ENCODE measurements around the gene RNF31.
"Not testable (repeated sequence)": the region's sequence is repeated elsewhere in the genome, so short reads cannot be mapped to it uniquely, and the experiment has no call there.

The RNF31 gene

DNA sequence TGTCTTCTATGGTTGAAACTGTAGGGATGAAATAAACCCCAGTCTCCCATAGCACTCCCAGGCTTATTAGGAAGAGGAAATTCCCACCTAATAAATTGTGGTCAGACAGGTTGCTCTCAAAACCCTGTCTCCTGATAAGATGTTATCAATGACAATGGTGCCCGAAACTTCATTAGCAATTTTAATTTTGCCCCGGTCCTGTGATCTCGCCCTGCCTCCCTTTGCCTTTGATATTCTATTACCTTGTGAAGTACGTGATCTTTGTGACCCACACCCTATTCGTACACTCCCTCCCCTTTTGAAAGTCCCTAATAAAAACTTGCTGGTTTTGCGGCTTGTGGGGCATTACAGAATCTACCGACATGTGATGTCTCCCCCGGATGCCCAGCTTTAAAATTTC lies 55.2 kb downstream of the RNF31 start:
- not testable (repeated sequence) for DNase-seq (ENCODE audit: low read depth in 2 of 2)

DNA sequence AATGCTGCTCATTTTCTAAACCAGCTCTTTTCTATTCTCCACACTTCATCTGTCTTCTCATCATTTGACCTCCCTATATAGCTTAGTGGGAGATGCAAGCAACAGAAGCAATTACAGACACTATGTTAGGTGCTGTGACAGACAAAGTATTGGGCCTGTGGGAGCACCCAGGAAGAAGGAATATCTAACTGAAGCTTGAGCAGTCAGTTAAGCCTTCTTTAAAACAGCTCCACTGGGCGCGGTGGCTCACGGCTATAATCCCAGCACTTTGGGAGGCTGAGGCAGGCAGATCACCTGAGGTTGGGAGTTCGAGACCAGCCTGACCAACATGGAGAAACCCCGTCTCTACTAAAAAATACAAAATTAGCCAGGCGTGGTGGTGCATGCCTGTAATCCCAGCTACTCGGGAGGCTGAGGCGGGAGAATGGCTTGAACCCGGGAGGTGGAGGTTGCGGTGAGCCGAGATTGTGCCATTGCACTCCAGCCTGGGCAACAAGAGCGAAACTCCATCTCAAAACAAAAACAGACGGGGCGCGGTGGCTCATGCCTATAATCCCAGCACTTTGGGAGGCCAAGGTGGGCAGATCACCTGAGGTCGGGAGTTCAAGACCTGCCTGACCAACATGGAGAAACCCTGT lies 56.1 kb downstream of the RNF31 start:
- not testable (repeated sequence) for DNase-seq (ENCODE audit: low read depth in 2 of 2)

DNA sequence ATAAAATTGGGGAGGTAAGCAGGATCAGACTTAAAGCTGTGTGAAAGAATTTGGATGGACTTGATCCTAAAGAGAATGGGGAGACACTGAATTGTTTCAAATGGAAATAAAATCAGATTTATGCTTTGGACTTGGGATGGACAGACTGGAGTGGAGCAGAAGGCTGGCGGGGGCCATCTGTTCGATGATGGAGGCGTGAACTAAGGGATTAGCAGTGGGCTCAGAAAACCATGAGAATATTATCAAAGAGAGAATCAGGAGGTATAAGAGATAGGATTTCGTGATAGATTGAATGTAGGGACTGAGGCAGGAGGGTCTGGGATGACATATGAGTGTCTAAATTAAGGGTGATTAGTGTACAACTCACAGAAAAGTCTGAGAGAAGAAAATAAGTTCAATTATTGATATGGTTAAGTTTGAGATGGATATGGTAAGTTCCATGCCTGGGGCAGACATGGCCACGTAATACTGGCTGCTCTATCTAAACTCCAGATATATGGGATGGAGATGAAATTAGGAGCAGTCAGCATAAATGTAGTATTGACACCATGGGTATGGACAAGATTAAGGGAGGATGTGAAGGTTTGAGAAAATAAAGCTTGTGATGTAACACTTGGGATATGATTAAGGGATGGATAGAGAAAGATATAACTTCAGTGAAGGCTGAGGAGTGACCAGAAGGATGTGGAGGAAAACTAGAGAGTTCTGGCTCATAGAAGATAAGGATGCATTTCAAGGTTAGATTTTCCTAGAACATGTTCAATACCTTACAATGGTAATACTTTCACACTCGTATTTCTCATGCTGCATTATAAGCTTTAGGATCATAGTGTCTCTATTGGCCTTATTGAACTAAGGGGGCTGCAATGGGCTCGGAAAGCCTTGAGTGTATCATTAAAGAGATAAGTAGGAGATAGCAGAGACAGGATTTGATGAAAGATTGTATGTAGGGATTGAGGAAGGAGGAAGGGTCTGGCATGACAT lies 57.2 kb downstream of the RNF31 start:
- no peak for DNase-seq (ENCODE audit: low read depth in 2 of 2)

DNA sequence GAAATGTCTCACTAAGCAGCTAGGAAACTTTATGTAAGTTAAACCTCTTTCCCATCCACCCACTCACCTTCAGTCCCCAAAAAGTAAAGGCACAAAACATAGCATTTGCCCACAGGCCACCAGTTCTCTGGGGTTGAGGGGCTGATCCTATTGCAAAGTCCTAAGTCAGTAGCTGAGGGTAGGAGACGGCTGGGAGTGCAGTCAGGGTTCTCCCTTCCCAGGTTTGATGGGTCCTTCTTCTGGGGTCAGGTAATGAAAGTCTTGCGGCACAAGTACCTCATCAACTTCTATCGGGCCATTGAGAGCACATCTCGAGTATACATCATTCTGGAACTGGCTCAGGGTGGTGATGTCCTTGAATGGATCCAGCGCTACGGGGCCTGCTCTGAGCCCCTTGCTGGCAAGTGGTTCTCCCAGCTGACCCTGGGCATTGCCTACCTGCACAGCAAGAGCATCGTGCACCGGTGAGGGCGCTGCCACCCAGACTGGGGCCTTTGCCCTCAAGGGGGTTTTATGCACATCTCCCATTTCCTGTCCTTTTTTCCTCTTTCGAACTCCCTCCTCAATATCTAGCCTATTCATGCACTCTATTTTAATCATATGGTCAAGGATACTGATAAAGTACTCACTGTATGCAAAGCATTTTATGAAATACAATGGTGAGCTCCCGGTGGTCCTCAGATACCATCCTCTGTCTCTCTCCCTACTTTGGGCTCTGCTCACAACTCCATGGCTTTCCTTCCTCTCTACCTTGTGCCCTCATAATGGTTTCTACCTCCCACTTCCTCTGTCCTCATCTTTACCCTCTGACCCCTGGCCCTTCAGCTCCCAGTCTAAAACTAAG lies 59.2 kb downstream of the RNF31 start:
- DNase-seq (ENCODE audit: low read depth in 2 of 2): no peak

DNA sequence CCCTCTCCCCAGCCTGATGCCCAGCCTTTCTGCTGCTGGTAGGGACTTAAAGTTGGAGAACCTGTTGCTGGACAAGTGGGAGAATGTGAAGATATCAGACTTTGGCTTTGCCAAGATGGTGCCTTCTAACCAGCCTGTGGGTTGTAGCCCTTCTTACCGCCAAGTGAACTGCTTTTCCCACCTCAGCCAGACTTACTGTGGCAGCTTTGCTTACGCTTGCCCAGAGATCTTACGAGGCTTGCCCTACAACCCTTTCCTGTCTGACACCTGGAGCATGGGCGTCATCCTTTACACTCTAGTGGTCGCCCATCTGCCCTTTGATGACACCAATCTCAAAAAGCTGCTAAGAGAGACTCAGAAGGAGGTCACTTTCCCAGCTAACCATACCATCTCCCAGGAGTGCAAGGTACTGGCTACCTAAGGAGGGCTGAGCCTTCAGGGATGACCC lies 59.8 kb downstream of the RNF31 start:
- no peak for DNase-seq (ENCODE audit: low read depth in 2 of 2)

DNA sequence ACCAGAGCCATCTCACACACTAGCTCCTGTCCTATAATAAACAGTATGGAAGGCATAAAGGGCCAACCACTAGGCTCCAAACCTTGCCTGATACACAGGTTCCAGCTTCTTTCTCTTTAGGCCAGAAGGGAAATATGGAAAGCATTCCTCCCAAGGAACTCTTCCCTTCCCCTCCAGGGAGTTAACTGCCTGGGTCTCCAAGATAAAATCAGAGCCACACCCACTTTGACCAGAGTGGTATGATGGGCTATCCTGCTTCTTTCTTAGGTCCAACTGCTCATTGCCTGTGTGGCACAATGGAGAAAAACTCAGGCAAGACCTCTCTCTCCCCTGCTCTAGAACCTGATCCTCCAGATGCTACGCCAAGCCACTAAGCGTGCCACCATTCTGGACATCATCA lies 60.3 kb downstream of the RNF31 start:
- no peak for DNase-seq (ENCODE audit: low read depth in 2 of 2)
